NOMO-1 (cell line): ENCODE data around the gene SLCO3A1.
A peak's percentile ranks its signal among the peaks of the same experiment; 100 is the strongest.

ENCODE experiments used
- DNase-seq, 2 experiments: peaks; one replicate each; lab custom pipeline; 2025; ENCODE audit not compliant: unreplicated experiment in 2 of 2; lab: John Stamatoyannopoulos, UW

Gene SLCO3A1

DNA sequence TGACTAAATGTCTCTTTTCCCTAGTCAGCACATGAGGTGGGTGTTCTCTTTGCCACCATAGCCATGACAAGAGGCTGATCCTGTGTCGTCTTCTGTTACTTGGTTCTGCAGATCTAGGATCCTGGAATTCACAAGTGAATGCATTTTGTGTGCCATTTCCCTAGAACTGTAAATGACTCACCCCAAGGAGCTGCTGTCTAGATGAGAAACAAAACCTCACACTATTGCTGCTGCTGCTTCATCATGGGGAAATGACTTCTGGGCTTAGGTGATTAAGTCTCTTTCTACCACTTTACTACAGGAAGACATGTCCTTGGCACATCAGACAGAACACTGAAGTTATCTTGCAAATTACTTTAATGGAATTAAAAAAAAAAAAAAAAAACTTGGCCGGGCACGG, 54.9 kb downstream of the SLCO3A1 start:
- DNase-seq, result no peak

GRCh38 chr15:91909111-91909510, 55.6 kb downstream of the SLCO3A1 start:
- DNase-seq, result no peak

- no peak for DNase-seq
These were observed 56.1 kb downstream of the SLCO3A1 start for GRCh38 chr15:91909574-91909973.

GRCh38 chr15:91911844-91912243, 58.3 kb downstream of the SLCO3A1 start:
- peak in 1 of 2 experiments; percentile 53 for DNase-seq

- no peak for DNase-seq
These were observed 58.8 kb downstream of the SLCO3A1 start for GRCh38 chr15:91912336-91912735.

DNA sequence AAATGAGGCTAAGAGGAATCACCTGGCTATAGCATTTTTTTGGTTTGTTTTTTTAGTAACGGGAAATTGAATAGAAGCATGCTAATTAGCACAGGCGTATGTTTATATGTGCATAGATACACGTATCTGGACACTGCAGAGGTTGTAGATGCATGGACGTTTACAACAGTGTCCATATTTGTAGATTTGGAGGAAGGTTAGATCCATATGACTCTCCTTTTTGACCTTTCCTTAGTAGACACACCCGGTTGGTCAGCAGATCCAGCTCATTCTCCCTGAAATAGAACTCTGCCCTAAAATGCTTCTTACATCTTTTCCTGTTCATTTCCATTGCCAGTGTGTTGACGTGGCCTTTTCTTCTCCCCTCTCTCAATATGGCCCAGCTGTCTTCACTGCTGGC, 60.1 kb downstream of the SLCO3A1 start:
- no peak for DNase-seq

DNA sequence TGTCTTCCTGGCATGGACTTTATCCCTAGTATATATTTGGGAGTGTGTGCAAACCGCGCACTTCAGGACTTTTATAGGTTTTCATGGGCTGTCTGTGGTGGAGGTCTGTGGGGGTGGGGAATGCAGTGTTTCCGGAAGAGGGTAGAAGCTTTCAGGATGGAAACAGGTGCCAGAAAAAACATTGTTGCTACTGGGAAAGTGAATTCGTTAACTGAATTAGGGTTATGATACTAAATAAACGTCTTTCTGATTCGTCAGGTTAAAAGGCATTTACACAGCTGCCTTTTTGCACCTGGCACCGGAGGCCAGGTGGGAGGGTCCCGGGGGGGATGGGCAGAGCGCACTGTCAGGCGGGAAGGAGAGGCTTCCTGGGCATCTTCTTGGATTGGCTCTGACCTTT, 62.1 kb downstream of the SLCO3A1 start:
- no peak for DNase-seq

- no peak for DNase-seq
These were observed 62.5 kb downstream of the SLCO3A1 start for GRCh38 chr15:91916051-91916450.

- no peak for DNase-seq
These were observed 64.3 kb downstream of the SLCO3A1 start for GRCh38 chr15:91917686-91918360.

DNA sequence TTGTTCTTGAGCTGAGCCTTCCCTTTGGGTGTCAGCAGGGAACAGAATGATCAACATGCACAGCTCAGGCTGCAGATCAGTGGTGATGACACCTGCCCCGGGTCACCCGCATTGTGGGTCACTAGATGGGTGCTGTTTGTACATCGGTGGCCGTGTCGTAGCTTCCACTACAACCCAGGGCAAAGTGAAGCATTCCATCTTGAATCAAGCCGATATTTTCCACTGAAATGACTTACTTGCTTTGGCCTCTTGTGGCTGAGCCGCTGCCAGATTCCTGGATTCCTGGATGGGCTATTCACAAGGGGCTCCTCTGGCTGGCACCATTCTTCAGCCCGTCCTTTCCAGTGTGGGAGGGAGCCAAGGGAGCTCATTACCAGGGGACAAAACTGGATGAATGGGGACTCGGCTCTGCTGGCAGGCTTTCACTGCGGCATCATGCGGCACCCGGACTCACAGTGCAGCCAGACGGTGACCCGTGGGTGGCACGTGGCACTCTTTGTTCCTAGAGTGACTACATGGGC, 65.6 kb downstream of the SLCO3A1 start:
- no peak for DNase-seq

DNA sequence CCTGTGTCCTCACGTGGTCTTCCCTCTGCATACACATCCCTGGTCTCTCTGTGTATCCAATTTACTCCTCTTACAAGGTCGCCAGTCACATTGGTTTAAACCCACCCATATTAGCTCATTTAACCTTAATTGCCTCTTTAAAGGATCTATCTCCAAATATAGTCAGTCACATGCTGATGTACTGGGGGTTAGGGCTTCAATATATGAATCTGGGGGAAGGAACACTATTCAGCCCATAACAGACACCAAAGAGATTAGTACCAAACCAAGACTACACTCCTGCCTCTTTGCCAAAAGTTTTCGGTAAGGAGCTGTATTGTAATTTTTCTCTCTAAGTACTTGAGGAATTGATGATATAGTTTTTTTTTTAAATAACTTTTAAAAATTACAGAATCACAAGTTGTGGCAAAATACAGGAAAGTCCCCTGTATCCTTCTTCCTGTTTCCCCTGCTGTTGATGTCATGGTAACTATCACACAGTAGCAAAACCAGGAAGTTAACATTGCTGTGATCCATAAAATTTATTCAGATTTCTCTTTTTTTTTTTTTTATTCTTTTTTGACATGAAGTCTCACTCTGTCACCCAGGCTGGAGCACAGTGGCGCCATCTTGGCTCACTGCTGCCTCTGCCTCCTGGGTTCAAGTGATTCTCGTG, 67.8 kb downstream of the SLCO3A1 start:
- peak in 1 of 2 experiments; percentile 42 for DNase-seq

DNA sequence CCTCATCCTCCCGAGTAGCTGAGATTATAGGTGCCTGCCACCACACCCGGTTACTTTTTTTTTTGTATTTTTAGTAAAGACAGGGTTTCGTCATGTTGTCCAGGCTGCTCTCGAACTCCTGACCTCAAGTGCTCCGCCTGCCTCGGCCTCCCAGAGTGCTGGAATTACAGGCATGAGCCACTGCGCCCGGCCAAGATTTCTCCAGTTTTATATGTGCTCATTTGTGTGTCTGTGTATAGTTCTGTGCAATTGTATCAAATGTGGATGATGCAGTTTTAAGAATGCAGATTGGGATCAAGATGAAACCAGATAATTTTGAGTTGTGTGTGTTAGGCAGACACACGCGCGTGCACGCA, 68.3 kb downstream of the SLCO3A1 start:
- DNase-seq, result no peak

- DNase-seq, result no peak
These were observed 69.4 kb downstream of the SLCO3A1 start for GRCh38 chr15:91922646-91923547.

- DNase-seq, result no peak
These were observed 70.7 kb downstream of the SLCO3A1 start for GRCh38 chr15:91924183-91924582.

GRCh38 chr15:91924837-91925495, 71.5 kb downstream of the SLCO3A1 start:
- no peak for DNase-seq

- no peak for DNase-seq
These were observed 72.3 kb downstream of the SLCO3A1 start for GRCh38 chr15:91925794-91926193.

GRCh38 chr15:91926908-91927270, 73.4 kb downstream of the SLCO3A1 start:
- DNase-seq, result no peak

DNA sequence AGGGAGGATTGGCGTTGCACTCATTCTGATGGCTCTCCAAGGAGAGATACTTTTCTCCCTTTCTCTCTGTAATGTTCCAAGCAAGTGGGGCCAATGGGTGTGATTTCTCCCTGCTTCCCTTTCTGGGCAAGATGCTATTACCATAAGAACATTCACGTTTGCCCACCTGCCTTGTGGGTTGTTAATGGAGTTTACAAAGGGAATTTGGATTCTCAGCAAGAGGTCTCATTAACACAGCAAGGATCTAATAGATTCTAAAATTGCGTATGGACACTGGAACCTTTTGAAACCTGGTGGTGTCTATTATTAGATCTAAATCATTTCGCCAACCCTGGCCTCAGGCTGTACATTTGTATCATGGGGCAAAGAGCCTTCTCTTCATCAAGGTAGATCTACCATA, 74.1 kb downstream of the SLCO3A1 start:
- no peak for DNase-seq

GRCh38 chr15:91928675-91929074, 75.2 kb downstream of the SLCO3A1 start:
- no peak for DNase-seq

DNA sequence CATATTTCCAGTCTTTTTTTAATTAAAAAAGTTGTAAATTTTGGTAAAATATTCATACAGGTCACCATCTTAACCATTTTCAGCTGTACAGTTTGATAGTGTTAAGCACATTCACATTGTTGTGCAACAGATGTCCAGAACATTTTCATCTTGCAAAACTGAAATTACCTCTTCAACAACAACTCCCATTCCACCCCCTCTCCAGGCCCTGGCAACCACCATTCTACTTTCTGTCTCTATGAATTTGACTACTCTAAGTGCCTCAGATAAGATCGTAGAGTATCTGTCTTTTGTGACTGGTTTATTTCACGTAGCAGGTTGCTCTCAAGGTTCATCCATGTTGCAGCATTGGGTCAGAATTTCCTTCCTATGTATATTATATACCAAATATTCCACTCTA, 76.0 kb downstream of the SLCO3A1 start:
- DNase-seq, result no peak

DNA sequence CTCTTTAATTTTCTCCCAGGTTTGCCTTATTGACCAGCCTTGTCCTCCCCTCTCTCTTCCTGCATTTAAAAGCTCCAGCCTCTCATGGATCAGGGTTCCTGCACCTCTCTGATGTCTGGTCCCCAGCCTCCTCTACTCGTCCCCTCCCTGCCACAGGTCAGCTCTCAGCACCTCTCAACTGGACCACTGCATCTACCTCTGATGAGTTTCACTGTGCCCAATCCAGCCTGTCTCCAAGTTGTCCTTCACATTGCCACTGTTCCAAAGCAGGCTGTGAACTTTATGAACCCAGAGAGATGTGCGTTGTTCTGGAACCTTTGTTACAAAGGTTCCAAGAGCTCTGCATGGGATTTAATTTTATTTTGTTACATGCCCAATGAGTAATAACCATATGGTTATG, 76.6 kb downstream of the SLCO3A1 start:
- DNase-seq, result no peak
